Tibial nerve (tissue), 3 donors: Measurements from ENCODE around the gene ALDH4A1.

Source experiments
- CTCF ChIP-seq, 5 experiments: fragments of 200-600 bp in 3 of 5; fragments of 450-650 bp in 2 of 5; sonication (generic) in 3 of 5; IDR thresholded peaks; one replicate each; pipeline ENCODE4 v1.5.1; 2016 to 2019; ENCODE audit warnings: antibody characterized with exemption in 5 of 5, mild to moderate bottlenecking in 3 of 5, moderate library complexity in 2 of 5
- POLR2A ChIP-seq, 2 donors: fragments of 450-650 bp; IDR thresholded peaks; one replicate each; pipeline ENCODE4 v1.6.1; 2017; ENCODE audit warnings: antibody characterized with exemption in 2 of 2, mild to moderate bottlenecking in 2 of 2, moderate library complexity in 2 of 2

- TF ChIP-seq CTCF (IDR thresholded peaks at IDR 0.05) (no peak), POLR2A (IDR thresholded peaks at IDR 0.05) (no peak)
Observed at GRCh38 chr1:18947570-18947969, 45.2 kb upstream of the ALDH4A1 start.
